GM19025 (cell line): ENCODE measurements around the gene DNAH12.
"Not testable (repeated sequence)": the region's sequence is repeated elsewhere in the genome, so short reads cannot be mapped to it uniquely, and the experiment has no call there.

Experiments
- ATAC-seq: cut with Tn5 transposase; IDR thresholded peaks from one replicate; pipeline ENCODE4 v1.9.1; 2021; ENCODE audit warnings: mild to moderate bottlenecking, low read depth, moderate library complexity; ENCODE audit not compliant: unreplicated experiment

The DNAH12 gene

GRCh38 chr3:57434041-57434440, 110.1 kb downstream of the DNAH12 start:
- ATAC-seq = no peak

- ATAC-seq = no peak
Observed at GRCh38 chr3:57423335-57423734, 120.8 kb downstream of the DNAH12 start.

GRCh38 chr3:57421336-57421735, 122.8 kb downstream of the DNAH12 start:
- ATAC-seq = no peak

- no peak for ATAC-seq
Observed at GRCh38 chr3:57420001-57420400, 124.1 kb downstream of the DNAH12 start.

- no peak for ATAC-seq
Observed at GRCh38 chr3:57411715-57412114, 132.4 kb downstream of the DNAH12 start.

GRCh38 chr3:57409471-57409870, 134.7 kb downstream of the DNAH12 start:
- no peak for ATAC-seq

- no peak for ATAC-seq
Observed at GRCh38 chr3:57402675-57403074, 141.5 kb downstream of the DNAH12 start.

- peak; percentile 92 for ATAC-seq
Observed at GRCh38 chr3:57397175-57398026, 146.7 kb downstream of the DNAH12 start.

GRCh38 chr3:57393977-57394376, 150.2 kb downstream of the DNAH12 start:
- ATAC-seq = no peak

GRCh38 chr3:57391767-57392166, 152.4 kb downstream of the DNAH12 start:
- no peak for ATAC-seq

GRCh38 chr3:57389271-57389670, 154.9 kb downstream of the DNAH12 start:
- no peak for ATAC-seq

GRCh38 chr3:57386307-57386706, 157.8 kb downstream of the DNAH12 start:
- ATAC-seq = no peak

GRCh38 chr3:57385498-57385897, 158.6 kb downstream of the DNAH12 start:
- ATAC-seq = no peak

GRCh38 chr3:57383838-57384237, 160.3 kb downstream of the DNAH12 start:
- ATAC-seq = no peak

- ATAC-seq = no peak
Observed at GRCh38 chr3:57383406-57383805, 160.7 kb downstream of the DNAH12 start.

- no peak for ATAC-seq
Observed at GRCh38 chr3:57382933-57383332, 161.2 kb downstream of the DNAH12 start.

- no peak for ATAC-seq
Observed at GRCh38 chr3:57370341-57370740, 173.8 kb downstream of the DNAH12 start.

- not testable (repeated sequence) for ATAC-seq
Observed at GRCh38 chr3:57365089-57365488, 179.1 kb downstream of the DNAH12 start.

GRCh38 chr3:57356275-57356674, 187.9 kb downstream of the DNAH12 start:
- not testable (repeated sequence) for ATAC-seq

GRCh38 chr3:57354768-57355167, 189.4 kb downstream of the DNAH12 start:
- no peak for ATAC-seq

GRCh38 chr3:57350271-57350670, 193.9 kb downstream of the DNAH12 start:
- ATAC-seq = no peak

GRCh38 chr3:57339071-57339642, 205.0 kb downstream of the DNAH12 start:
- ATAC-seq = not testable (repeated sequence)
